Right forelimb (tissue), 1 donor: ENCODE data around the gene LITAF.
A peak's percentile ranks its signal among the peaks of the same experiment; 100 is the strongest.

Source experiments
- DNase-seq: peaks from one replicate; pipeline ENCODE4 v3.0.0-alpha.2; 2018

Gene LITAF

DNA sequence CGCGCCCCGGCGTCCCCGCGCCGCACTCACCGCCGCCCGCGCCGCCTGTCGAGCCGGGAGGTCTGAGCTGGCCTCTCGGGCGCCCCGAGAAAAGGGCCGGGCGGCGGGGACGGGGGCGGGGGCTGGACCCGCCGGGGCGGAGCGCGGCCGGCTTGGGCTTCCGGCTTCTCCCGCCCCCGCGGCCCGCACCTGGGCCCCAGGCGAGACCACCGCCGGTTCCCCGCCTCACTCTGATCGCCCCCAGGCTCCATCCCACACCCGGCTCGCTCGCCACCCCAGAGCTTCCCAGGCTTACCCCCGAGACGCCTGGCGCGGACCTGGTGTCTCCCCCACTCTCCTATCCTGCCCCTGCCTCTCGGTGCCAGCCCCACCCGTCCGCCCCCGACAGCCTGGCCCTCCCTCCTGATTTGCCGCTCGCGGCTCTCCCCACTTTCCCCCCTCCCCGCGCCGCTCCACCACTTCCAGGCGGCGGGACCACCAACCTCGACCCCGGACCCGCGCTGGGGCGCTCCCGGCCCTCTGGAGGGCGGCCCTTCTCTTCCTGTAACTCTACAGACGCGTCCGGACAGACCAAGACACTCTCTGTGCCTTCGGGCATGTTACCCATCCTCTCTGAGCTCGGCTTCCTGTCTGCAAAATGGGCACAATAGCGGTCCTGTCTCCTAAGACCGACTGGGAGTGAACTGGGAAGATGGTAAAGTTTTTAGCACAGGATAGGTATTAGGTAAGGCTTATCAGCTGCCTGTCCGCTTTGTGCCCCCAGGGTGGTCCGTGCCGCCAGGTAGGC is at the start of gene LITAF:
Gene LITAF, minus strand, starts transcription at position 64 of the 787 bp plus-strand sequence. CDS start 30,189 bp downstream, outside the sequence.
- DNase-seq: peak; percentile 84

GRCh38 chr16:11636172-11636721 is 49.5 kb upstream of the LITAF start:
- no peak for DNase-seq

GRCh38 chr16:11635679-11636171 is 49.0 kb upstream of the LITAF start:
- no peak for DNase-seq

- DNase-seq: no peak
These were observed 48.5 kb upstream of the LITAF start for GRCh38 chr16:11635113-11635652.

GRCh38 chr16:11634312-11634711 is 47.6 kb upstream of the LITAF start:
- no peak for DNase-seq

- DNase-seq: no peak
These were observed 46.4 kb upstream of the LITAF start for GRCh38 chr16:11633113-11633512.

GRCh38 chr16:11632455-11632939 is 45.8 kb upstream of the LITAF start:
- peak; percentile 74 for DNase-seq

DNA sequence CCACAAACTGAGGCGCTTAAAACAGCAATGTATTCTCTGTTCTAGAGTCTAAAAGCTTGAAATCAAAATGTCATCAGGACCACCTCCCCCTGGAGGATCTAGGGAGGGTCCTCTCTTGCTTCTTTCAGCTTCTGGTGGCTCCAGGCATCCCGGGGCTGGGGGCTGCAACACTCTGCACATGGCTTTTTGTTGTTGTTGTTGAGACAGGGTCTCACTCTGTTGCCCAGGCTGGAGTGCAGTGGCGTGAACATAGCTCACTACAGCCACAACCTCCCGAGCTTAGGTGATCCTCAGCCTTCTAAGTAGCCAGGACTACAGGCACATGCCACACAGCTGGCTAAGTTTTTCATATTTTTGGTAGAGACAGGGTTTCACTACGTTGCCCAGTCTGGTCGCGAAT is 44.5 kb upstream of the LITAF start:
- DNase-seq: no peak

DNA sequence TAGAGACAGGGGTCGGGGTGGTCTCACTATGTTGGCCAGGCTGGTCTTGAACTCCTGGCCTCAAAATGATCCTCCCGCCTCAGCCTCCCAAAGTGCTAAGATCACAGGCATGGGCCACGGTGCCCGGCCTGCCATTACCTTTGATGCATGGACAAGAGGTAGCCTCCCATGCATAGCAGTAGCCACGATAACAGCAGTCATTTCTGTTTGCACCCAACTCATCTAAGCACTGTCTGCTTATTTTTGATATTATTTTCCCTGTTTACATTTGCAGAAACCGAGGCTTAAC is 44.0 kb upstream of the LITAF start:
- no peak for DNase-seq

DNA sequence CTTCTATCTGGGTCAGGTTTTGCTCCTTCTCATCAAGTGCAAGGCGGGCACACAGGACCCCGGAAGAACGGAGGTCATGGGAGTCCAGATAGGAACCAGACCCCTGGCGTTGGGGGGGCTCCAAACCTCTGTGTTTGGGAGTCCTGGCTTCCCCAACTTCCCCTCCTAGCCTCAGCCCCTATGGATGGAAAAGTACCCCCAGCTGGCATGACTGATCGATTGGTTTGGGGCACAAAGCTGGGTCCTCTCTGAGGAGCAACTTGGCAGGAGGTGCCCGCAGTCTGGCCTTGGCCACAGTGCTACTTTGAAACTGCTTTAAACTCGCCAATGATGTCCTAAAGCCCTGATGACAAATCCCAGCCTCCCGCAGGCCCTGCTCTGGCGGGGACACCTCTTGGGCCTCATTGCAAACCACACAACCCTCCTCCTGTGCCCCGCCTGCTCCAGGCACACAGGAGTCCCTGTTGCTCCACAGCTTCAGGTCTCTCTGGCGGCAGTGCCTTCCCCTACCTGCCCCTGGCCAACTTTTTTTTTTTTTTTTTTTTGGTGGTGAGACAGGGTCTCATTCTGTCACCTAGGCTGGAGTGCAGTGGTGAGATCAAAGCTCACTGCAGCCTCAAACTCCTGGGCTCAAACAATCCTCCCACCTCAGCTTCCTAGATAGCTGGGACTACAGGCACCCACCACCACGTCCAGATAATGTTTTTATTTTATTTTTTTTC is 43.5 kb upstream of the LITAF start:
- no peak for DNase-seq

GRCh38 chr16:11629071-11630030 is 42.6 kb upstream of the LITAF start:
- DNase-seq: no peak

DNA sequence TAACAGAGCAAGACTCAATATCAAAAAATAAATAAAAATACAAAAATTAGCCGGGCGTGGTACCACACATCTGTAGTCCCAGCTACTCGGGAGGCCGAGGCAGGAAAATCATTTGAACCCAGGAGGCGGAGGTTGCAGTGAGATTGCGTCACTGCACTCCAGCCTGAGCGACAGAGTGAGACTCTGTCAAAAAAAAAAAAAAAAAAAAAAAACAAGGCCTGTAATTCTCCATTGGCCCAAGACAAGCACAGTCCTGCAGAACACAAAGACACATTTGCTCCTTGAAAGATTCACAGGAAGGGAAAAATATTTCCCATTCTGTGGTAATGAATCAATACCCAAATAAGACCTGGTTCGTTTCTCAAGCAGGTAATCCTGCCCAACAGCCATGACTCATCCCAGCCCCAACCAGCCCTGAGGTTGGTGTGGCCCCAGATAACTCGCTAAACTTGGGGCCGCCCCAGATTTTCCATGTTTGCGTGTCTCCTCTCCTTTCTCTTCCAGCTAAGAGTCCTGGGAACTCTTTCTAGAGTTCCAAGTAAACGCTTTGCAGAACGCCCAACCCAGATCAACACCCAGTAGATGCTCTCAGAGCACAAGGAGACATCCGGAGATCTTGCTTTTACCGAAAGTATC is 41.2 kb upstream of the LITAF start:
- DNase-seq: no peak

GRCh38 chr16:11627292-11627663 is 40.6 kb upstream of the LITAF start:
- DNase-seq: no peak

- no peak for DNase-seq
These were observed 40.1 kb upstream of the LITAF start for GRCh38 chr16:11626657-11627291.

GRCh38 chr16:11625769-11626168 is 39.0 kb upstream of the LITAF start:
- DNase-seq: no peak

- no peak for DNase-seq
These were observed 38.2 kb upstream of the LITAF start for GRCh38 chr16:11624636-11625607.

- DNase-seq: no peak
These were observed 37.5 kb upstream of the LITAF start for GRCh38 chr16:11624205-11624604.

- DNase-seq: peak; percentile 67
These were observed 35.4 kb upstream of the LITAF start for GRCh38 chr16:11621920-11622651.

DNA sequence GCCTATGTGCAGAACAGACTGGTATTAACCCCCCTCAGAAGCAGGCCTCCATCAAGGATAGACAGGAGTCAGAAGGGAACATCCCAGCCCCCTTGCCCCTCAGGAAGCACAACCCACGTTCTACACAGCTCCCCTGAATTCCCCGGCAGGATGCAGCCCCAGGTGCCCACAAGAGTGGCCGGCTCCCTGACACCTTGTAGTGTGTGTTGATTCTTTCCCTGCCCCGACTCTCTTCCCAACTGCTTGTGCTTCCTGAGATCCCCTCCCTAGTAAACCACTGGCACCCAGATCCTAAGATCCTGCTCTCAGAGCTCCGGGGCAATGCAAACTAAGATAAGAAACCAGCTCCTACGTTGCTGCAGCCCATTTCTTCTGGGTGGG is 34.8 kb upstream of the LITAF start:
- DNase-seq: no peak
